Progenitor cell of endocrine pancreas (in vitro differentiated cells): Measurements from ENCODE around the gene MARCHF10. TPM values are rescaled to one million over a fixed set of nuclear protein-coding genes. Genes with fewer than 3 reads are reported as not detected.
"Not testable (repeated sequence)": the region's sequence is repeated elsewhere in the genome, so short reads cannot be mapped to it uniquely, and the experiment has no call there.

Experiments used
- DNase-seq: peaks from one replicate; pipeline ENCODE4 v3.0.0; 2021; ENCODE audit warnings: low spot score; ENCODE audit not compliant: unreplicated experiment
- H3K27ac Mint-ChIP-seq: 2 replicates; pipeline ENCODE4 v1.8.0; 2021; ENCODE audit warnings: mild to moderate bottlenecking, moderate library complexity, mixed read lengths
- H3K27me3 Mint-ChIP-seq: 2 replicates; pipeline ENCODE4 v1.8.0; 2021; ENCODE audit warnings: mixed read lengths
- H3K36me3 Mint-ChIP-seq: 2 replicates; pipeline ENCODE4 v1.8.0; 2022; ENCODE audit warnings: mixed read lengths; ENCODE audit not compliant: insufficient read depth
- H3K4me1 Mint-ChIP-seq: 2 replicates; pipeline ENCODE4 v1.8.0; 2021; ENCODE audit warnings: low read depth, mixed read lengths
- H3K4me3 Mint-ChIP-seq: 2 replicates; pipeline ENCODE4 v1.8.0; 2021; ENCODE audit warnings: low read depth, mild to moderate bottlenecking, moderate library complexity, mixed read lengths
- H3K9me3 Mint-ChIP-seq: 2 replicates; pipeline ENCODE4 v1.8.0; 2021; ENCODE audit warnings: low read depth, mixed read lengths
- CTCF ChIP-seq: fragments of 200-600 bp; sonication (generic); IDR thresholded peaks from one replicate; pipeline ENCODE4 v1.5.0; 2021; ENCODE audit warnings: antibody characterized with exemption, mild to moderate bottlenecking; ENCODE audit not compliant: unreplicated experiment
- total RNA-seq: library from RNA; stranded (reverse); gene quantifications from 2 replicates; pipeline ENCODE4 v1.2.1, GENCODE V29; 2021

The MARCHF10 gene
- total RNA-seq, 1 donor from 2014 or later: not detected

- no peaks in the 10 kb centered on the region for H3K4me1 Mint-ChIP-seq
- no peaks in the 10 kb centered on the region for H3K9me3 Mint-ChIP-seq
- H3K27ac Mint-ChIP-seq: no peak overlapping the region
- DNase-seq: no peak
- H3K27me3 Mint-ChIP-seq: peaks cover 12% of the 10 kb centered on the region
- TF ChIP-seq CTCF: no peak
- no peaks in the 10 kb centered on the region for H3K36me3 Mint-ChIP-seq
- H3K4me3 Mint-ChIP-seq: no peak overlapping the region
These were observed 44.1 kb upstream of the MARCHF10 start for GRCh38 chr17:62852195-62852594.

GRCh38 chr17:62849591-62850415 is 41.7 kb upstream of the MARCHF10 start:
- H3K27me3 Mint-ChIP-seq: peaks cover 12% of the 10 kb centered on the region
- not testable (repeated sequence) for H3K27ac Mint-ChIP-seq, H3K4me3 Mint-ChIP-seq, H3K9me3 Mint-ChIP-seq, H3K4me1 Mint-ChIP-seq, H3K36me3 Mint-ChIP-seq, DNase-seq

- Mint-ChIP-seq H3K4me1 (no peaks in the 10 kb centered on the region), H3K4me3 (no peak overlapping the region), H3K9me3 (no peaks in the 10 kb centered on the region), H3K27me3 (peaks cover 12% of the 10 kb centered on the region), H3K36me3 (no peaks in the 10 kb centered on the region), H3K27ac (peak overlapping the region; percentile 2)
- DNase-seq: no peak
- no peak for TF ChIP-seq CTCF
These were observed 40.2 kb upstream of the MARCHF10 start for GRCh38 chr17:62848334-62848733.

- Mint-ChIP-seq H3K27me3 (peaks cover 9% of the 10 kb centered on the region), H3K27ac (no peak overlapping the region), H3K36me3 (no peaks in the 10 kb centered on the region), H3K9me3 (no peaks in the 10 kb centered on the region), H3K4me1 (no peaks in the 10 kb centered on the region), H3K4me3 (no peak overlapping the region)
- TF ChIP-seq CTCF: no peak
- no peak for DNase-seq
These were observed 39.3 kb upstream of the MARCHF10 start for GRCh38 chr17:62847426-62847825.

- no peak for DNase-seq
- H3K27ac Mint-ChIP-seq: no peak overlapping the region
- peaks cover 1% of the 10 kb centered on the region for H3K36me3 Mint-ChIP-seq
- TF ChIP-seq CTCF: no peak
- H3K27me3 Mint-ChIP-seq: no peaks in the 10 kb centered on the region
- no peaks in the 10 kb centered on the region for H3K4me1 Mint-ChIP-seq
- no peak overlapping the region for H3K4me3 Mint-ChIP-seq
- H3K9me3 Mint-ChIP-seq: peaks cover 23% of the 10 kb centered on the region
These were observed 32.8 kb upstream of the MARCHF10 start for GRCh38 chr17:62840871-62841270.

- H3K27ac Mint-ChIP-seq, H3K27me3 Mint-ChIP-seq: not testable (repeated sequence)
These were observed 25.7 kb upstream of the MARCHF10 start for GRCh38 chr17:62833816-62834215.

More at GRCh38 chr17:62833816-62834215, 25.7 kb upstream of the MARCHF10 start:
- not testable (repeated sequence) for H3K36me3 Mint-ChIP-seq, DNase-seq, H3K4me3 Mint-ChIP-seq, H3K4me1 Mint-ChIP-seq
- peaks cover 13% of the 10 kb centered on the region for H3K9me3 Mint-ChIP-seq
